A549 (cell line): Measurements from ENCODE around the gene LRTM2.

Source experiments
- HOXB5 ChIP-seq: fragments of 250-450 bp; sonication (Bioruptor Pico); IDR thresholded peaks from 2 replicates; pipeline ENCODE4 v1.5.0; 2020; ENCODE audit warnings: mild to moderate bottlenecking, moderate library complexity
- MAFK ChIP-seq: fragments of 450-650 bp; IDR thresholded peaks from 2 replicates; pipeline ENCODE4 v1.6.1; 2014; ENCODE audit not compliant: partially characterized antibody
- MYC ChIP-seq: IDR thresholded peaks from 2 replicates; pipeline ENCODE4 v1.6.1; 2012; ENCODE audit warnings: mild to moderate bottlenecking, inconsistent platforms, low read length, improper control_type of control experiment, borderline replicate concordance
- PHF8 ChIP-seq: fragments of 200-600 bp; sonication (generic); IDR thresholded peaks from 2 replicates; pipeline ENCODE4 v1.6.1; 2016; ENCODE audit warnings: low read depth, mild to moderate bottlenecking, antibody characterized with exemption, moderate library complexity, borderline replicate concordance
- POLR2A ChIP-seq: IDR thresholded peaks from 2 replicates; pipeline ENCODE4 v1.6.1; 2012; ENCODE audit warnings: mild to moderate bottlenecking, low read length
- RAD21 ChIP-seq, 2 experiments: fragments of >200 bp in 1 of 2; sonication (Bioruptor Twin) in 1 of 2; formaldehyde crosslinking in 1 of 2; IDR thresholded peaks in 1 of 2; conservative IDR thresholded peaks in 1 of 2; 2 replicates in 1 of 2; 3 replicates in 1 of 2; pipeline ENCODE4 v1.6.1; 2012 to 2018; ENCODE audit warnings: inconsistent platforms in 1 of 2
- SMC3 ChIP-seq: fragments of >200 bp; sonication (Bioruptor Twin); formaldehyde crosslinking; IDR thresholded peaks from 3 replicates; pipeline ENCODE4 v1.6.1; 2018; ENCODE audit warnings: inconsistent platforms
- TF ChIP-seq, protein P1 (sequence below): fragments of >200 bp; sonication (Bioruptor Twin); formaldehyde crosslinking; IDR thresholded peaks from 3 replicates; pipeline ENCODE4 v1.5.1; 2016

GRCh38 chr12:1843641-1844005 is 23.3 kb downstream of the LRTM2 start:
- TF ChIP-seq PHF8 (no peak), RAD21 (conservative IDR thresholded peaks at IDR 0.05 in 1 of 2, IDR thresholded peaks at IDR 0.05 in 1 of 2) (no peak), HOXB5 (CRISPR knock-in tag) (no peak), POLR2A (no peak), MAFK (no peak), MYC (no peak), SMC3 (no peak)
- TF ChIP-seq, protein P1, sequence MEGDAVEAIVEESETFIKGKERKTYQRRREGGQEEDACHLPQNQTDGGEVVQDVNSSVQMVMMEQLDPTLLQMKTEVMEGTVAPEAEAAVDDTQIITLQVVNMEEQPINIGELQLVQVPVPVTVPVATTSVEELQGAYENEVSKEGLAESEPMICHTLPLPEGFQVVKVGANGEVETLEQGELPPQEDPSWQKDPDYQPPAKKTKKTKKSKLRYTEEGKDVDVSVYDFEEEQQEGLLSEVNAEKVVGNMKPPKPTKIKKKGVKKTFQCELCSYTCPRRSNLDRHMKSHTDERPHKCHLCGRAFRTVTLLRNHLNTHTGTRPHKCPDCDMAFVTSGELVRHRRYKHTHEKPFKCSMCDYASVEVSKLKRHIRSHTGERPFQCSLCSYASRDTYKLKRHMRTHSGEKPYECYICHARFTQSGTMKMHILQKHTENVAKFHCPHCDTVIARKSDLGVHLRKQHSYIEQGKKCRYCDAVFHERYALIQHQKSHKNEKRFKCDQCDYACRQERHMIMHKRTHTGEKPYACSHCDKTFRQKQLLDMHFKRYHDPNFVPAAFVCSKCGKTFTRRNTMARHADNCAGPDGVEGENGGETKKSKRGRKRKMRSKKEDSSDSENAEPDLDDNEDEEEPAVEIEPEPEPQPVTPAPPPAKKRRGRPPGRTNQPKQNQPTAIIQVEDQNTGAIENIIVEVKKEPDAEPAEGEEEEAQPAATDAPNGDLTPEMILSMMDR: no peak
